Raji (cell line): ENCODE data around the gene ACO1.

Experiments used
- POLR2A ChIP-seq: IDR thresholded peaks from 2 replicates; pipeline ENCODE4 v1.6.1; 2011; ENCODE audit warnings: low read depth, low read length, control low read depth; ENCODE audit not compliant: insufficient read depth

ACO1 gene

GRCh38 chr9:32399110-32399815 lies 14.8 kb downstream of the ACO1 start:
- TF ChIP-seq POLR2A, result no peak

- no peak for TF ChIP-seq POLR2A
These were observed 17.0 kb downstream of the ACO1 start for GRCh38 chr9:32401488-32401887.

GRCh38 chr9:32403567-32404260 lies 19.3 kb downstream of the ACO1 start:
- no peak for TF ChIP-seq POLR2A

GRCh38 chr9:32404402-32404801 lies 20.0 kb downstream of the ACO1 start:
- no peak for TF ChIP-seq POLR2A

GRCh38 chr9:32404856-32405255 lies 20.4 kb downstream of the ACO1 start:
- TF ChIP-seq POLR2A, result no peak

GRCh38 chr9:32405506-32405905 lies 21.1 kb downstream of the ACO1 start:
- no peak for TF ChIP-seq POLR2A

- no peak for TF ChIP-seq POLR2A
These were observed 21.6 kb downstream of the ACO1 start for GRCh38 chr9:32406046-32406445.

- TF ChIP-seq POLR2A, result no peak
These were observed 27.3 kb downstream of the ACO1 start for GRCh38 chr9:32411753-32412152.

- TF ChIP-seq POLR2A, result no peak
These were observed 28.0 kb downstream of the ACO1 start for GRCh38 chr9:32412440-32412839.

- no peak for TF ChIP-seq POLR2A
These were observed 29.0 kb downstream of the ACO1 start for GRCh38 chr9:32413424-32413823.

- no peak for TF ChIP-seq POLR2A
These were observed 30.4 kb downstream of the ACO1 start for GRCh38 chr9:32414856-32415255.

GRCh38 chr9:32419921-32420320 lies 35.5 kb downstream of the ACO1 start:
- TF ChIP-seq POLR2A, result no peak

GRCh38 chr9:32422237-32422806 lies 37.9 kb downstream of the ACO1 start:
- TF ChIP-seq POLR2A, result no peak

GRCh38 chr9:32423371-32423770 lies 38.9 kb downstream of the ACO1 start:
- no peak for TF ChIP-seq POLR2A

- no peak for TF ChIP-seq POLR2A
These were observed 40.2 kb downstream of the ACO1 start for GRCh38 chr9:32424616-32425015.

- TF ChIP-seq POLR2A, result no peak
These were observed 42.0 kb downstream of the ACO1 start for GRCh38 chr9:32426278-32426939.
